ENCODE results near the gene TPSG1. TPM values are rescaled to one million over a fixed set of nuclear protein-coding genes. Genes with fewer than 3 reads are reported as not detected.
A peak's percentile ranks its signal among the peaks of the same experiment; 100 is the strongest.
"Not testable (repeated sequence)": the region's sequence is repeated elsewhere in the genome, so short reads cannot be mapped to it uniquely, and the experiment has no call there.

The TPSG1 gene
- total RNA-seq, 1 donor from 2014 or later = not detected

GRCh38 chr16:1193825-1194581 lies 31.1 kb downstream of the TPSG1 start:
- TF ChIP-seq CTCF (IDR thresholded peaks at IDR 0.05; ENCODE audit: partially characterized antibody, unreplicated experiment) = no peak
- no peak overlapping the region for H3K27ac Mint-ChIP-seq (ENCODE audit: unreplicated experiment)
- no peak for DNase-seq
- H3K9me3 Mint-ChIP-seq (ENCODE audit: unreplicated experiment) = peaks cover 6% of the 10 kb centered on the region
- no peaks in the 10 kb centered on the region for H3K36me3 Mint-ChIP-seq (ENCODE audit: unreplicated experiment)
- peaks cover 10% of the 10 kb centered on the region for H3K4me1 Mint-ChIP-seq (ENCODE audit: low read depth, unreplicated experiment)
- H3K27me3 Mint-ChIP-seq (ENCODE audit: unreplicated experiment) = peaks cover 2% of the 10 kb centered on the region
- no peak overlapping the region for H3K4me3 Mint-ChIP-seq (ENCODE audit: unreplicated experiment)

- Mint-ChIP-seq H3K36me3 (ENCODE audit: unreplicated experiment) (no peaks in the 10 kb centered on the region), H3K27me3 (ENCODE audit: unreplicated experiment) (peaks cover 2% of the 10 kb centered on the region), H3K27ac (ENCODE audit: unreplicated experiment) (no peak overlapping the region), H3K4me1 (ENCODE audit: low read depth, unreplicated experiment) (peaks cover 12% of the 10 kb centered on the region), H3K9me3 (ENCODE audit: unreplicated experiment) (peaks cover 6% of the 10 kb centered on the region), H3K4me3 (ENCODE audit: unreplicated experiment) (no peak overlapping the region)
- DNase-seq = no peak
- no peak for TF ChIP-seq CTCF (IDR thresholded peaks at IDR 0.05; ENCODE audit: partially characterized antibody, unreplicated experiment)
Measured at GRCh38 chr16:1193143-1193824, 31.8 kb downstream of the TPSG1 start.

GRCh38 chr16:1192384-1193073 lies 32.5 kb downstream of the TPSG1 start:
- TF ChIP-seq CTCF (IDR thresholded peaks at IDR 0.05; ENCODE audit: partially characterized antibody, unreplicated experiment) = no peak
- Mint-ChIP-seq H3K4me1 (ENCODE audit: low read depth, unreplicated experiment) (peaks cover 16% of the 10 kb centered on the region), H3K36me3 (ENCODE audit: unreplicated experiment) (no peaks in the 10 kb centered on the region), H3K27me3 (ENCODE audit: unreplicated experiment) (peaks cover 2% of the 10 kb centered on the region), H3K27ac (ENCODE audit: unreplicated experiment) (no peak overlapping the region), H3K4me3 (ENCODE audit: unreplicated experiment) (no peak overlapping the region), H3K9me3 (ENCODE audit: unreplicated experiment) (peaks cover 6% of the 10 kb centered on the region)
- DNase-seq = no peak

DNA sequence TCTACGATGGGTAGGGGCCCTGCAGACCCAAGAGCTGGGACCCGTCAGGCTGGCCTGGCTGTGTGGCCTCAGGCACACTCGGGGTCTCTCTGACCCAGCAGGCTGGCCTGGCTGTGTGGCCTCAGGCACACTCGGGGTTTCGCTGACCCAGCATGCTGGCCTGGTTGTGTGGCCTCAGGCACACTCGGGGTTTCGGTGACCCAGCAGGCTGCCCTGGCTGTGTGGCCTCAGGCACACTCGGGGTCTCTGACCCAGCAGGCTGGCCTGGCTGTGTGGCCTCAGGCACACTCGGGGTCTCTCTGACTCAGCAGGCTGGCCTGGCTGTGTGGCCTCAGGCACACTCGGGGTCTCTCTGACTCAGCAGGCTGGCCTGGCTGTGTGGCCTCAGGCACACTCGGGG lies 34.3 kb downstream of the TPSG1 start:
- H3K36me3 Mint-ChIP-seq (ENCODE audit: unreplicated experiment); DNase-seq; H3K4me3 Mint-ChIP-seq (ENCODE audit: unreplicated experiment); H3K27me3 Mint-ChIP-seq (ENCODE audit: unreplicated experiment); H3K27ac Mint-ChIP-seq (ENCODE audit: unreplicated experiment); H3K9me3 Mint-ChIP-seq (ENCODE audit: unreplicated experiment): not testable (repeated sequence)
- peaks cover 14% of the 10 kb centered on the region for H3K4me1 Mint-ChIP-seq (ENCODE audit: low read depth, unreplicated experiment)

- Mint-ChIP-seq H3K4me3 (ENCODE audit: unreplicated experiment) (no peak overlapping the region), H3K27me3 (ENCODE audit: unreplicated experiment) (peaks cover 5% of the 10 kb centered on the region), H3K9me3 (ENCODE audit: unreplicated experiment) (peaks cover 7% of the 10 kb centered on the region), H3K27ac (ENCODE audit: unreplicated experiment) (peak overlapping the region; percentile 48), H3K36me3 (ENCODE audit: unreplicated experiment) (no peaks in the 10 kb centered on the region), H3K4me1 (ENCODE audit: low read depth, unreplicated experiment) (peaks cover 14% of the 10 kb centered on the region)
- no peak for DNase-seq
- TF ChIP-seq CTCF (IDR thresholded peaks at IDR 0.05; ENCODE audit: partially characterized antibody, unreplicated experiment) = no peak
Measured at GRCh38 chr16:1189455-1189854, 35.6 kb downstream of the TPSG1 start.
